CD4-positive, alpha-beta T cell treated with Interleukin-6 for 4 hours (primary cell): ENCODE measurements around the gene RUSF1.

ENCODE experiments used
- DNase-seq: peaks from one replicate; pipeline ENCODE4 v3.0.0-alpha.2; 2020; ENCODE audit warnings: mixed read lengths

The RUSF1 gene

GRCh38 chr16:31467151-31467773 lies 40.9 kb downstream of the RUSF1 start:
- DNase-seq: peak; percentile 33

GRCh38 chr16:31466381-31466841 lies 41.8 kb downstream of the RUSF1 start:
- DNase-seq: no peak

GRCh38 chr16:31465788-31466370 lies 42.3 kb downstream of the RUSF1 start:
- DNase-seq: no peak

- DNase-seq: no peak
Observed at GRCh38 chr16:31464781-31465260, 43.4 kb downstream of the RUSF1 start.

- DNase-seq: no peak
Observed at GRCh38 chr16:31464348-31464769, 43.8 kb downstream of the RUSF1 start.

- no peak for DNase-seq
Observed at GRCh38 chr16:31461921-31462804, 46.0 kb downstream of the RUSF1 start.

GRCh38 chr16:31461201-31461920 lies 46.8 kb downstream of the RUSF1 start:
- DNase-seq: no peak

GRCh38 chr16:31460582-31461002 lies 47.6 kb downstream of the RUSF1 start:
- DNase-seq: peak; percentile 28

GRCh38 chr16:31459687-31460581 lies 48.3 kb downstream of the RUSF1 start:
- DNase-seq: peak; percentile 100

- peak; percentile 98 for DNase-seq
Observed at GRCh38 chr16:31458844-31459686, 49.1 kb downstream of the RUSF1 start, which contains the start of gene ARMC5. Gene ARMC5, plus strand, starts transcription at chr16:31459501. Its CDS starts 24 bp downstream, at chr16:31459525.

- DNase-seq: peak; percentile 45
Observed at GRCh38 chr16:31458073-31458843, 49.9 kb downstream of the RUSF1 start.

GRCh38 chr16:31456988-31457360 lies 51.2 kb downstream of the RUSF1 start:
- DNase-seq: no peak

GRCh38 chr16:31455601-31456314 lies 52.4 kb downstream of the RUSF1 start:
- peak; percentile 42 for DNase-seq

GRCh38 chr16:31453255-31454204 lies 54.7 kb downstream of the RUSF1 start:
- DNase-seq: no peak

- DNase-seq: no peak
Observed at GRCh38 chr16:31452631-31453106, 55.5 kb downstream of the RUSF1 start.

GRCh38 chr16:31451681-31452351 lies 56.4 kb downstream of the RUSF1 start:
- no peak for DNase-seq

- no peak for DNase-seq
Observed at GRCh38 chr16:31451201-31451600, 57.0 kb downstream of the RUSF1 start.
